Peyer's patch (tissue), 4 donors: ENCODE data around the gene FAT1. TPM values are rescaled to one million over a fixed set of nuclear protein-coding genes. Genes with fewer than 3 reads are reported as not detected.

Source experiments
- DNase-seq, 3 donors: peaks; one replicate each; pipeline ENCODE4 v3.0.0-alpha.2; 2017 to 2019
- H3K27ac ChIP-seq, 4 donors: fragments of 200-600 bp; sonication (generic); one replicate each; pipeline ENCODE4 v1.5.1; 2016 to 2019
- H3K27me3 ChIP-seq, 2 donors: fragments of 200-600 bp; sonication (generic); one replicate each; pipeline ENCODE4 v1.5.1; 2019
- H3K36me3 ChIP-seq, 3 donors: fragments of 200-600 bp; sonication (generic); one replicate each; pipeline ENCODE4 v1.5.1; 2016 to 2019
- H3K4me1 ChIP-seq, 4 donors: fragments of 200-600 bp; sonication (generic); one replicate each; pipeline ENCODE4 v1.5.1; 2016 to 2019
- H3K4me3 ChIP-seq, 4 donors: fragments of 200-600 bp; sonication (generic); 1 replicate in 3 of 4; 2 replicates in 1 of 4; pipeline ENCODE4 v1.5.1; 2016 to 2019; ENCODE audit warnings: mild to moderate bottlenecking in 1 of 4
- H3K9me3 ChIP-seq, 4 donors: fragments of 200-600 bp; sonication (generic); one replicate each; pipeline ENCODE4 v1.5.1; 2016 to 2019; ENCODE audit warnings: mild to moderate bottlenecking in 1 of 4
- POLR2A ChIP-seq, 2 donors: fragments of 450-650 bp; IDR thresholded peaks; one replicate each; pipeline ENCODE4 v1.5.1; 2017; ENCODE audit warnings: antibody characterized with exemption in 2 of 2, mild to moderate bottlenecking in 2 of 2, moderate library complexity in 2 of 2
- total RNA-seq, 4 donors: library from RNA; depleted of rRNA; stranded (reverse); fragments of >200 nt; gene quantifications; one replicate each; pipeline ENCODE4 v1.1.0, GENCODE V29; 2016
- TF ChIP-seq, protein P1 (sequence below), 6 experiments: fragments of 450-650 bp in 4 of 6; fragments of 200-600 bp in 2 of 6; sonication (generic) in 1 of 6; IDR thresholded peaks; one replicate each; pipeline ENCODE4 v1.5.1; 2017 to 2019; ENCODE audit warnings: antibody characterized with exemption in 6 of 6, mild to moderate bottlenecking in 3 of 6, moderate library complexity in 1 of 6

The FAT1 gene
- total RNA-seq, 4 donors from 2014 or later = 88.3 to 580 (median 468) TPM

DNA sequence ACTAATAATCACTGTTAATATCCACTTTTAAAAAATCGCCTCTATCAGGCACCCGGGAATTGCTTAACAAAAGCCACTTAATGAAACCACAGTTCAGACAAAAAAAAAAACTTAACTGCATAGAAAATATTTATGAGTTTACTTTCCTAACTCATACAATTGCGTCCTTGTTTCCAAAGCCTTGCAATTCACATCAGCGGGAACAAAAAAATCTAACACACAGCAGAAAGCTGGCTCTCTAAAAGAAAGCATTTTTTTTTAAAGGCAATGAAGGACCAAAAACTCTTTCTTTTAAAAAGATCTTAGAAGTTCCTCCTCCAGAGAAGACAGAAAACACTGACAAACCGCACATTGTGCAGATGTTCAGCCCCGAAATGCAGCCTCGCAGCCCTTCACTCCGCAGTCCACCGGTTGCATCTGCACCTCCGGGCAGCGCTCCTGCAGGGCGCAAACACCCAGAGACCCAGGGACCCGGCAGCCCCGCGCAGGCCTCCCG is 812 bp downstream of the FAT1 start:
- Histone ChIP-seq H3K4me1 (no peaks in the 10 kb centered on the region), H3K4me3 (peak overlapping the region; percentile 40 to 88 (median 68)), H3K27me3 (no peaks in the 10 kb centered on the region), H3K9me3 (no peaks in the 10 kb centered on the region), H3K36me3 (no peaks in the 10 kb centered on the region), H3K27ac (peak overlapping the region; percentile 64 to 97 (median 96))
- DNase-seq = no peak
- no peak for TF ChIP-seq POLR2A (IDR thresholded peaks at IDR 0.05)
- TF ChIP-seq, protein P1, sequence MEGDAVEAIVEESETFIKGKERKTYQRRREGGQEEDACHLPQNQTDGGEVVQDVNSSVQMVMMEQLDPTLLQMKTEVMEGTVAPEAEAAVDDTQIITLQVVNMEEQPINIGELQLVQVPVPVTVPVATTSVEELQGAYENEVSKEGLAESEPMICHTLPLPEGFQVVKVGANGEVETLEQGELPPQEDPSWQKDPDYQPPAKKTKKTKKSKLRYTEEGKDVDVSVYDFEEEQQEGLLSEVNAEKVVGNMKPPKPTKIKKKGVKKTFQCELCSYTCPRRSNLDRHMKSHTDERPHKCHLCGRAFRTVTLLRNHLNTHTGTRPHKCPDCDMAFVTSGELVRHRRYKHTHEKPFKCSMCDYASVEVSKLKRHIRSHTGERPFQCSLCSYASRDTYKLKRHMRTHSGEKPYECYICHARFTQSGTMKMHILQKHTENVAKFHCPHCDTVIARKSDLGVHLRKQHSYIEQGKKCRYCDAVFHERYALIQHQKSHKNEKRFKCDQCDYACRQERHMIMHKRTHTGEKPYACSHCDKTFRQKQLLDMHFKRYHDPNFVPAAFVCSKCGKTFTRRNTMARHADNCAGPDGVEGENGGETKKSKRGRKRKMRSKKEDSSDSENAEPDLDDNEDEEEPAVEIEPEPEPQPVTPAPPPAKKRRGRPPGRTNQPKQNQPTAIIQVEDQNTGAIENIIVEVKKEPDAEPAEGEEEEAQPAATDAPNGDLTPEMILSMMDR (IDR thresholded peaks at IDR 0.05) = no peak

DNA sequence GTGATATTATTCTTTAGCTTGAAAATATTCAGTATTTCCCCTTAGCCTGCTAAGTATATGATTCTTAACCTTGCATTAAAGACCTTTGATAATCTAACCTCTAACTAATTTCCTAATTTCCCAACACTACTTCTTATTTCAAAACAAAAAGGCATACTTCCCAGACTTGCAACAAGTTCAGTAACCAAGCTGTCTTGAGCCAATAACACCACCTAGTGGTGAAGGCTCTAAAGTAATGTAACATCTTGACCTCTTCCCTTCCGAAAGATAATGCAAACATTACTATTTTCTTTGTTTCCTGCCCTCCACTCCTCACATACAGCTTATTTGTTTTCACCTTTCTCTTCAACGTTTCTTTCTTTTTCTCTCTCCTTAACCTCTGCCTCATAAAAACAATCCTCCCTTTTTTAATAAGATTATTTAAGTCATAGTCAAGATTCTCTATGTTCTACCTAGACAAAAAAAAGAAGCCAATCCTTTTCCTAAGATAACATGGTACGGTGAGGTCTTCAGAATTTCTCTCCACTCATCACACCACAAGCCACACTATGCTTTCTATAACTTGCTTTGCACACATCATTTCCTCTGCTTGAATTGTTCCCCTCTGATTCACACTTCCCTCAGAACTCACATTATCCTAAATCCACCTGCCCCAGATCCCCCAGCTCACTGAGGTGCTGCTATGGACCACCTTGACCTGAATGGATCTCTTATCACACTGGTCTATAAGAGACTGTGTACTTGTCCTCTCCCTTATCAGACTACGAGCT is 3.5 kb downstream of the FAT1 start:
- no peak overlapping the region for H3K27ac ChIP-seq
- H3K36me3 ChIP-seq = no peaks in the 10 kb centered on the region
- H3K27me3 ChIP-seq = no peaks in the 10 kb centered on the region
- no peaks in the 10 kb centered on the region for H3K4me1 ChIP-seq
- DNase-seq = no peak
- H3K4me3 ChIP-seq = no peak overlapping the region
- TF ChIP-seq, protein P1 (IDR thresholded peaks at IDR 0.05) = peak in 4 of 6 experiments; percentile 14 to 45 (median 42)
- TF ChIP-seq POLR2A (IDR thresholded peaks at IDR 0.05) = no peak
- no peaks in the 10 kb centered on the region for H3K9me3 ChIP-seq

DNA sequence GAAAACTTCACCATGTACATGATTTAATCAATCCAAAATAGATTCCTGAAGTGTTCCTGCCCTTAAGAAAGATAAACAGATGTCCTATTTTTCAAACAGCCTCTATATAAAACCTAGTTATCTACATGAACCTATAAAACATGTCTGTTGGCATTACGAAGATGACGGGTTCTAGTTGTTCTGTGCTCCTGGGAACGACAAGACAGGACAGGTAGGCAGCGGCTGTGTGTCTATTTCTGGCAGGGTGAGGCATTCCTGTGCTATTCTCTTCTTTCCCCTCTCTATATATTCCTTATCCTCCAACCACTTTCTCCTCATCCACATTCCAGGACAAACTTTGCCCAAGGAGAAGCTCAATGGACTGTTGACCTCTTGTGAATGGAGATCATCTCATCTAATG is 6.1 kb downstream of the FAT1 start:
- Histone ChIP-seq H3K27me3 (no peaks in the 10 kb centered on the region), H3K4me1 (no peaks in the 10 kb centered on the region), H3K27ac (no peak overlapping the region), H3K9me3 (no peaks in the 10 kb centered on the region), H3K36me3 (no peaks in the 10 kb centered on the region), H3K4me3 (no peak overlapping the region)
- no peak for TF ChIP-seq POLR2A (IDR thresholded peaks at IDR 0.05)
- TF ChIP-seq, protein P1 (IDR thresholded peaks at IDR 0.05) = no peak
- no peak for DNase-seq

DNA sequence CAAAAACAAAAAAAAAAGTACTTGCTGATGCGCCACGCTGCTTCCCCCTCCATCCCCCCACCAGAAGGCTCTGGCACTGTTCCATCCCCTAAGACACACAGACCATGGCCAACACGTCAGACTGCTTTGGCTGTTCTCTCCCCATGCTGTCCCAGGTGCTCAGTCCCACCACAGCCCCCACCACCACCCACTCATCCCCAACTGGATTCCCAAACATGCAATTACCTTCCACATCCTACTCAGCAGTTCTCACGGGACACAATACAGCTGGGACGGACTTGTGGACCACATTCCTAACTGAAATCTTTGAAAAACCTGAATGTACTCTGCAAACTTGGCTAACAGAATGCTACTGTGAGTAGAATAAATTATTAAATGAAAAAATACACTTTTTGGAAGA is 8.6 kb downstream of the FAT1 start:
- Histone ChIP-seq H3K9me3 (no peaks in the 10 kb centered on the region), H3K4me3 (no peak overlapping the region), H3K4me1 (no peaks in the 10 kb centered on the region), H3K27ac (no peak overlapping the region), H3K36me3 (no peaks in the 10 kb centered on the region), H3K27me3 (no peaks in the 10 kb centered on the region)
- no peak for TF ChIP-seq POLR2A (IDR thresholded peaks at IDR 0.05)
- TF ChIP-seq, protein P1 (IDR thresholded peaks at IDR 0.05) = no peak
- DNase-seq = no peak

DNA sequence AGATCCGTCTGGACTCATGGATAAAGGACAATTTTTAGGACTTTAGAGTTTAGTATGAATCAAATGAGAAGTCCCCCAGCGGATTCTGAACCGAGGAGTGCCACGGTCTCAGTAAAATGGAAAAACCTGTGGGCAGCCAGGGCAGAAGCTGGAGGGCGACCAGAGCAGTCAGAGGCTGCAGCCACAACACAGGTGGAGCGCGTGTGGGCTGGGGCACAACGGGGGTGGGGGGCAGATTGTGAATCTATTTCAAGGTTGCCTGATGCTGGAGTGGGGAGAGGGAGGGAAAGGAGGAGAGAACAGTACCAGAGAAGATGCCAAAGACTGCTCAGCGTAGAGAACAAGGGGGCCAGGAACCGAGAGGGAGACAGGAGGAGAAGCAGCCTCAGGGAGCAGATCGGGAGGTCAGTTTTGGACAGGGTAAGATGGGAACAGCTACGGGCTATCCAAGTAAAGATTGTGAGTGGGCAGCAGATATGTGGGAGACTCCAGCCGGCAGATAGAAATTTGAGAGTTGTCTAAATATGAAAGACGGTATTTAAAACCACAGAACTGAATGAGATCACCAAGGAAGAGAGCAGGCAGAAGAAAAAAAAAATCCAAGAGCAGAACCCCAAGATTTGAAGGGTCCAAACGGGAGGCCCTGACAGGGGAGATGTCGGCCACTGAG is 9.5 kb downstream of the FAT1 start:
- no peak for DNase-seq
- Histone ChIP-seq H3K4me1 (no peaks in the 10 kb centered on the region), H3K9me3 (no peaks in the 10 kb centered on the region), H3K27me3 (no peaks in the 10 kb centered on the region), H3K27ac (no peak overlapping the region), H3K4me3 (no peak overlapping the region), H3K36me3 (peaks cover 0 to 3% (median 0%) of the 10 kb centered on the region in 3 donors)
- TF ChIP-seq POLR2A (IDR thresholded peaks at IDR 0.05) = no peak
- TF ChIP-seq, protein P1 (IDR thresholded peaks at IDR 0.05) = no peak
